IPS-NIHi11 (cell line): Measurements from ENCODE around the gene NENF.
"Not testable (repeated sequence)": the region's sequence is repeated elsewhere in the genome, so short reads cannot be mapped to it uniquely, and the experiment has no call there.

Source experiments
- DNase-seq: peaks from one replicate; pipeline ENCODE4 v3.0.0; 2012; ENCODE audit warnings: mixed read lengths, low spot score

The NENF gene

DNA sequence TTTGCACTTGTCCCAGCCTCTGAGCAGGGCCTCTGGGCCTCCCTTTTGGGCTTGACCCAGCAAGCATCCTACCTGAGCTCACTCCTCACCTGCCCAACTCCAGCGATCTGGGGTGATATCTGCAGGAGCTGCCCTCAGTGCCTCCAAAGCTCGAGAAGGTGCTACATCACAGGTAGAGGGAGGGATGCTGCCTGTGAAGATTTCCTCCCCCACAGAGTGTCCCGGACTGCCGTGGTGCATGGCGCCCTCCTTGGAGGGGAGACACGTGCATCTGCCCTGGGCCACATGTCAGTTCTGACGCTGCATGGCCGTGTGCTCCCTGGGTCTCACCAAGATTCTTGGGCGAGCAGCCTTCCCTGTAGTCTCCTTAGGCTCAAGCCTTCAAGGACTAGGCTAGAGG, 27.7 kb downstream of the NENF start:
- DNase-seq = no peak

DNA sequence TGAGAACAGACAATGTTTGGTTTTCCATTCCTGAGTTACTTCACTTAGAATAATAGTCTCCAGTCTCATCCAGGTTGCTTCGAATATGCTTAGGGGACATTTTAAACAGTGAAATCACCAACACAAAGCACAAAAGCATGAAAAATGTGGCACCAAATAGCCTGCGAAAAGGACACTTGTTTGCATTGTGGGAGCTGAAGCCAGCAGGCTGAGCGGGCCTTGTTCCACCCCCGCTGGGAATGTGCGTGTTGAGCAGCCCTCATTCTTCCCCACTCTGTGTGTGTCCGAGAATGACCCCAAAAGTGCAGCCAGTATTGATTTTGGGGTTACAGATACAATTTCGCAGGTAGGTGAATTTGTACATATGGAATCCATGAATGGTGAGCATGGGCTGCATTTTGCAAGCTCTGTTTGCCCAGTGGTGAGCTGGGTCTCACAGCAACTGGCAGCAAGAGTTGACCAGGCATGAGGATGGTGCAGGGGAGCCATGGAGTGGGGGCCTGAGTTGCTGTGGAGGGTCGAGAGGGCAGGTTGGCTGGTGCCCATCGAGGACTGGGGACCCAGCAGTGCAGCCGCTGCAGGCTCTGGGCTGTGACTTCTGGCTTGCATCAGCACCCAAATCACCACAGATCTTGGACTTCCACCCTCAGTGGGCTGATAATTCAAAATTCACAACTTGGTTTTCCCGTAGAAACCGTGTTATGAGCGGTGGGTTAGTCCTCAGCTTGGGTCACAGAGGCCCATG, 29.4 kb downstream of the NENF start:
- no peak for DNase-seq

DNA sequence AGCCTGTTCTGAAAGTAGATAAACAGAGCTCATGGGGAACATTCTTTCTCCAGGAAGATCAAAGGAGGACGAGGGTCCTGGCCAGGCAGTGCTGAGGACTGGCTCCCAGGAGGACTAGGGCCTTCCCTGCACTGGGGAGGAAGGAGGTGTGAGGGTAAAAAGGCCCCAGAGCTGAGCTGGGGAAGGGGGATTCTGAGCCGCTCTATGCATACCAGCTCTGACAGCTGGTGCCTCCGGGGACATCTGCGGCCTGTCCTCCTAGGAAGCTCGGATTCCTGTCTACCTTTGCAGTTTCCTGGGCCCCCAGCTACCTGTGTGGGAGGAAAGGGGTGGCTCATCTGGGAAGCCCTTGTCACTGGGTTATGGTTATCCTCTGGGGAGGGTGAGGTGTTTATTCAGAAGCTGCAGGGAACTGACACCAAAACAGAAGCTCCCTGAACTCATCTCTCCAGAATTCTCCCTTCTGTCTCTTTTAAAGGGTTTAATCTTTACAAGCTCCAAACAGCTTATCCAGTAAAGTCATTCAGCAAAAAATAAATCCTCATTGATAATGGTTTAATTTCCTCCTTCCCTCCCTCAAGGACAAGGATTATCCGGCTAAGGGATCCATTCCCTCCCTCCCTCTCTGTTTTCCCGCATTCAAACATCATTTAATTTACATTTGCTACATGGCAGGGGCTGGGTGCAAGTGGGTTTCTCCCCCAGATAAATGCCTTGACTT, 31.0 kb downstream of the NENF start:
- DNase-seq = no peak

DNA sequence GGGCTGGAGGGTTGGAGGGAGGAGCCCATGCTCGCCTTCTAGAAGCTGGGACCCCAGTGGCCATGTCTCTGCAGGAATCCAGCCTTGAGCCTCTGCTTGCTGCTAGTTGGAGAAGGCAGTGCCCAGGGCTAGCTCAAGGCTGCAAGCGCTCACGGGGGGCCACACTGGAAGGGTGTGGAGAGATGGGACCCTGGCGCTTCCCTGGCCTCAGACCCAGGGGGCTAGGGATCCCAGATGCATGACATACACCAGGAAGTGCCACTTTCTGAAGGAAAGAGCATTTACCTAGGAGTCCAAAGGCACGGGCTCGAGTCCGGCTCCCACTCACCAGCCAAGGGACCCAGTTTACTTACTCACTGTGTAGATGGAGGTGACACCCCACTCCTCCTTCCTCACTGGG, 32.6 kb downstream of the NENF start:
- DNase-seq = no peak

DNA sequence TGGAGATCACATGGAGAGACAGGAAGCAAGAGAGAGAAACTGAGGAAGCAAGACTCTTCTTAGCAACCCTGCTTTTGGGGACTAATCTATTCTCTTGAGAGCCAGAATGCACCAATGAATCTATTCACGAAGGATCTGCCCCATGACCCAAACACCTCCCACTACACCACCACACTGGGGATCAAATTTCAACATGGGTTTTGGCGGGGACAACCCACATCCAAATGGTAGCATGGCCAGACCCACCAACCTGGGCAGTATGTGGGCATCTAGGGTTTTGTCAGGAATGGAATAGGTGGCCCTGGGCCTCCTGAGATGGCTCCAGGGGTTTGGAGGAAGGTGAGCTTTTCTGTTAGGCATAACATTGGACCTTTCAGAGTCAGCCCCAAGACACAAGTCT, 33.7 kb downstream of the NENF start:
- no peak for DNase-seq

DNA sequence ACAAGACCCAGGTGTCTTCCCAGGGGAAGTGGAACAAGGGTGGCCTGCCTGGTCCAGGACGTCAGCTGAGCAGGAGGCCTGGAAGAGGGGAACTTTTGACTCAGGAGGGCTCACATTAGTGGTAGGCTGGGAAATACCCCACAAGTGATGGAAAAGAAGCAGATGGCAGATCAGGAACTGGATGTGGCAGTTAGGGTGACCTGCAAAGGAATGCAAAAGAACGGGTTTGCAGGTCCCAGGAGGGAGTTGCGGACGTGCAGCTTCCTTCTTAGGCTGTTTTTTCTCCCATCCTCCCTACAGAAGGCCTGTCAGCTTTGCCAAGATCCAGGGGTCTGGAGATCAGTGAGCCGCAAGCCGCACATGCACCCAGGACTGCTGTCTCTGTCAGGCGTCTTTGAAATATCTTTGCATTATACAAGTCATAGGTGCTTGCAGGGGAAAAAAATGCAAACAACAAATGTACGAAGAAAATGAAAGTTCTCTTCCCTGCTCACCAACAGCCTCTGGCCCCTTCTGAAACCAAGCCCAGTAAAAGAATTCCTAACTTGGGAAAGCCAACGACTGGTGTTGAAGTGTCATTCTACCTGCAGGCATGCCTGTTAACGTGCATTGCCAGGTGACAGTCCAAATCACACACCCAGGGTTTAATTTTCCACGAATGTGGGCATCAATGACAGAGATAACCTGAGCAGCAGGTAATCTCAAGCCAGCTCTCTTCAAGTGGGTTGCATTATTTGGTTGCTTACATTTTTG, 34.4 kb downstream of the NENF start:
- no peak for DNase-seq

DNA sequence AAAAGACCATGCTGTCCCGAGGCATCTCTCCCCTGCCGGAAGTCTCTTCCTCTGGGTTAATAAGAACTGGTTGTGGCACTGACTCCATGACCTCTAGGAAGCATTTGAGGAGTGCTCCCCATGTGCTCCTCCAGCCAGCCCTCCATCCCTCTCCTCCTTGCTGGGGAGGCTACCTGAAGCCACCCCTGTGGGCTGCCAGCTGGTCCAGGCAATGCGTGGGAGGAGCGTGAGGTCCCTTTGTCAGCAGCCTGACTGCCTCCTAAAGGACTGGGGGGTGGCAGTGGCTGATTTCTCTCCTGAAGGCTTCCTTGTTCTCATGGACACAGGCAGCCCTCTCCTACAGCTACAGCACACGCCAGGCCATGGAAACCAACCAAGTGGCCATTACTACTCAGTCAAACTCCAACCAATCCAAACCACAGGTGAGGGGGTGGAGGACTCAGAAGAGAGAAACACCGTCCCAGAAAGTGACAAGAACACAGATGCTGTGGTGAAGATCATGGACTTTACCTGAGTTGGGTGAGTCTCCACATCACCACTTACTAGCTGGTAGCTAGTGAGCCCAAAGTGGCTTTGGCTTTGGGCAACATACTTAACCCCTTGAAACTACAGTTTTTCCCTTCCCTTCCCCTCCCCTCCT, 35.2 kb downstream of the NENF start:
- no peak for DNase-seq

DNA sequence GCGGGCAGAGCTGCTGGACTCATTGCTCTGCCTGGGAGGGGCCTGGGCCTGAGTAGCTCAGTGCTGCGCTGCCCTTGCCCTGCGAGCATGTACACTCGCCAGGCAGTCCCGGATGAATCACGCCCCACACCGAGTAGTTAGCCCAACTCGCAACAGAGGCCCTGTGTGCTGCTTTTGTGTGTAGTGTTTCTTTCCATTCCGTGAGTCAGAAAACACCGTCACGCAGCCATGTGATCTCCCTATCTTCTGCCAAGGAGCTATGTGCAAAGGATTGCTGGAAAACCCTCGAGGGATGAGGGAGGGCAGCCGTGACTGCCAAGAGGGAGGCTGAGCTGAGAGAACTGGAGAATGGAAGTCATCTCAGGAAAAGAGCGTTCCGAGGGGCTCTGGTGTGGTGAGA, 37.3 kb downstream of the NENF start:
- DNase-seq = peak; percentile 27

DNA sequence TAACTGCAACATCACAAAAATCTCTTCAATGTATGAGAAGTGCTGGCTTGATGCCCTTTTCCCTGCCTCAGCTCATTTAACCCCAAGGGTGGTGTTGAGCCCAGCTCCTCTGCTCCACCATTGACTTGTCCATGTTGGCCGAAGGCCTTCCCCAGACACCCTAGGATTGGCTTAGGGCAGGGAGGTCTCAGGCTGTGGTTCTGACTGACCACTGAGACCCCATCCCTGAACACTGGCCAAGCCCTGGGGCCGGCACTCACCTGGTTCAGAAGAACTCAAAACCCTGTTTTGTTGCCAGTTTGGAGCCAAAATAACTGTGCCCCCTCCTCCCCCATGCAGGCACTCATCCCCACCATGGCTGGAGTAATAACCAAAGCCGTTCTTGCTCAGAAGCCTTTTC, 38.6 kb downstream of the NENF start:
- DNase-seq = no peak

DNA sequence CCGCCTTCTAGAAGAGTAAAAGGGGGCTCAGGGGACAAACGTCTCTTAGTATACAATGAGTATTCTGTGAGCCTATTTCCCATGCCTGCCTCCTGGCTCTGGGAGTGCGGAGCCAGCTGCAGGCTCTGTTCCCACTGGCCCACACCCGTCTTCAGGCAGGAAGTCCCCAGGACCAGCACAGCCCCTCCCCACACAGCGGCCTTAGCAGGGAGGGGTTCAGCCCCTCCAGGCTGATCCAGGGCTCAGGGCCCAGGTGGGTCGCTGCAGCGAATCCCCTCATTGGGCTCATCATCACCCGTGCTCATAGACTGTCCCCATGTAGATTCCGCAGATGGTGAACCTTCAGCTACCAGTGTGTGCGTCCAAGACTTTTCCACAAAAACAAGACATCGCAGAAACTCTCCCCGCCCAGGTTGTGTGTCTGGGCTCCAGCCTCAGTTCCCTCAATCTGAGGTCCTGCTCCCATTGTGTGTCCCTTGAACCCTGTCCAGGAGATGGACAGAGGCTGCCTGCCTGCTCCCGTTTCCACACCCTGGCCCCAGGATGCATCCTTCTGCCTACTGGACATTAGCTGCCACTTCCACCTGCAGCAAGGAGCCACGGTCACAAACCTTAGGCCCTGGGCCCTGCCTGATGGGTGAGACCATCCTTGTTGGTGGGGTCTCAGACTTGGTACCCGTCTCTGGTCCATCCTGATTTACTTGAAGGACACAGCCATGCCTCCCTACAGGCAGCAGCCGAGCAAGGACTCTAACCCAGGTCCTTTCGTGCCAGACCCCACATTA, 39.4 kb downstream of the NENF start:
- DNase-seq = no peak

DNA sequence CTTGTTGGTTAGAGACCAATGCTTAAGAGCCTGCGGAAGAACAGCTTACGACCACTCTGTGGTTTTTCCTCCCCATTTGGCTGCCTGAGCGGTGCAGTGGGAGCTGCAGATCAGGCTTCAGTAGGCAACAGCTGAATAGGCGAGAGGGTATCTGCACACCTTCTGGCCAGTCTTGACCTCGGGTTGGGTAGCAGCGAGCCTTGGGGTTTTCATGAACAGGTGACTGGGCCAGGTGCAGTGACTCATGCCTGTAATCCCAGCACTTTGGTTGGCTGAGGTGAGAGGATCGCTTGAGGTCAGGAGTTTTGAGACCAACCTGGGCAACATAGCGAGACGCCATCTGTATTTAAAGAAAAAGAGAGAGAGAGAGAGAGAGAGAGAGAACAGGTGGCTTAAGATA, 41.0 kb downstream of the NENF start:
- no peak for DNase-seq

DNA sequence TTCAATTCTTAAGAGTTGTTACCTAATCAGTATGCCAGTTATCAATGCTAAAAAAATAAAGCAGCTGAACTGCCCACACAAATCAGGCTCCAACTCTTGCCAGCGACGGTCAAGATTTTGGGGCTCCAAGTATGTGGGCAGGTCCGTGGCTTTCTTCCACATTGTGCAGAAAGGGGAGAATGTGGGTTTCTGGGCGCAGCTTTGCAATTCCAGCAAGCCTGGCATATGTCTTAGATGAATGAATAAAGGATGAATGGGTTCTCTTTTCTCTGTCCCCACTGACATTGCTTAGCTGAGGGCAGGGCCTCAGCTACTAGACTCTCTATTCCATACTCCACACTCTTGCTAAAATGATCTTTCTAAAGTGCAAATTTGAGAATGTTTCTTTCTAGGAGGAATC, 42.4 kb downstream of the NENF start:
- no peak for DNase-seq

DNA sequence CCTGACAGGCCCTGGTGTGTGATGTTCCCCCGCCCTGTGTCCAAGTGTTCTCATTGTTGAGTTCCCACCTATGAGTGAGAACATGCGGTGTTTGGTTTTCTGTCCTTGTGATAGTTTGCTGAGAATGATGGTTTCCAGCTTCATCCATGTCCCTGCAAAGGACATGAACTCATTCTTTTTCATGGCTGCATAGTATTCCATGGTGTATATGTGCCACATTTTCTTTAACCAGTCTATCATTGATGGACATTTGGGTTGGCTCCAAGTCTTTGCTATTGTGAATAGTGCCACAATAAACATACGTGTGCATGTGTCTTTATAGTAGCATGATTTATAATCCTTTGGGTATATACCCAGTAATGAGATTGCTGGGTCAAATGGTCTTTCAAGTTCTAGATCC, 43.1 kb downstream of the NENF start:
- not testable (repeated sequence) for DNase-seq

DNA sequence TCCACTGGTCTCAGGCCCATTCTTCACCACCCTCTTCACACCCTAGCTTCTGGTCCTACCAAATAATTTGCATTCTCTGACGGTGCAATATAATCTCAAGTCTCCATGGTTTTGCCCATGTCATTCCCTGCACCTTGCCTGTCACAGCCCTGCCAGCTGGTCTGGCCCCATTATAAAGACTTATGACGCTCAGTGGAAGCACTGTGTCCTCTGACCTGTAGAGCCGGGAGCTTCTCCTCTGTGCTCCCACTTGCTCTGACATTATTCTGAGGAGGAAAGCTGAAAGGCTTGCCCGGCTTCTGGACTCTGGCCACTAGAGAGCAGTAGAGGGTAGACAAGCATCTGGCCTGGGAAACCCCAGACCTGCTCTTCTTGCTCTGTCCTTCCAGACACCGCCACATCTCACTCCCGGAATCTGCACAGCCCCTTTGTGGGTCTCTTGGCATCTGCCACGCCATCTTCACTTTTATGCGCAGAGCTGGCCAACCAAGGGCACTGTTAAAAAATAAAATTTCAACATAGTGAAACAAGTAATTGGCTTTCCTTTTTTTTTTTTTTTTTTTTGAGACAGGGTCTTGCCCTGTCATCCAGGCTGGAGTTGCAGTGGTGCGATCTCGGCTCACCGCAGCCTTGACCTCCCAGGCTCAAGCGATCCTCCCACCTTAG, 44.4 kb downstream of the NENF start:
- DNase-seq = peak; percentile 85

DNA sequence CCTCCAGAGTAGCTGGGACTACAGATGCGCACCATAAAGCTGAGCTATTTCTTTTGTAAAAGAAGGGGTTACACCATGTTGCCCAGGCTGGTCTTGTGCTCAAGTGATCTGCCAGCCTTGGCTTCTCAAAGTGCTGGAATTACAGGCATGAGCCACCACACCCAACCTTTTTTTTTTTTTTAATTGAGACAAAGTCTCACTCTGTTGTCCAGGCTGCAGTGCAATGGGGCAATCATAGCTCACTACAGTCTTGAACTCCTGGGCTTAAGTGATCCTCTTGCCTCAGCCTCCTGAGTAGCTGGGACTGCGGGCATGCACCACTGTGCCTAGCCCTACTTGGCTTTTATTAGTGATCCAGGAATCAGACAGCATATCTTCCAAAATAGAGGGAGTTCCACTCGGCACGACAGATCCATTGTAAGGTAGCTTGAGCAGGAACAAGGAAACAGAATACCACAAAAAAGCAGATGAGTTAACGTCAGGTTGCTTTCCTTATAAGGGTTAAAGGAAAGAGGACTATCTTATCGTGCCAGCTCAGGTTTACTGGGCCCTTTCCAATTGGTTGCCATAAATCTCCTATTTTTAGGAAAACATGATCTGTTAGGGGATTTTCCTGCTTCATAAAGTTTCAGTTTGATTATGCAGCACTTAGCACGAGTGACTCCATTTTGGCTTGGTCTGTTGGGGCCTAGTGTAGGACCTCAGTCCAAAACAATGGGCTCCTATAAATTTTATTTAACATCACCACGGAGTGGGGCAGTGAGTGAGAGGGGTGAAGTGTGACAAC, 45.2 kb downstream of the NENF start:
- no peak for DNase-seq

DNA sequence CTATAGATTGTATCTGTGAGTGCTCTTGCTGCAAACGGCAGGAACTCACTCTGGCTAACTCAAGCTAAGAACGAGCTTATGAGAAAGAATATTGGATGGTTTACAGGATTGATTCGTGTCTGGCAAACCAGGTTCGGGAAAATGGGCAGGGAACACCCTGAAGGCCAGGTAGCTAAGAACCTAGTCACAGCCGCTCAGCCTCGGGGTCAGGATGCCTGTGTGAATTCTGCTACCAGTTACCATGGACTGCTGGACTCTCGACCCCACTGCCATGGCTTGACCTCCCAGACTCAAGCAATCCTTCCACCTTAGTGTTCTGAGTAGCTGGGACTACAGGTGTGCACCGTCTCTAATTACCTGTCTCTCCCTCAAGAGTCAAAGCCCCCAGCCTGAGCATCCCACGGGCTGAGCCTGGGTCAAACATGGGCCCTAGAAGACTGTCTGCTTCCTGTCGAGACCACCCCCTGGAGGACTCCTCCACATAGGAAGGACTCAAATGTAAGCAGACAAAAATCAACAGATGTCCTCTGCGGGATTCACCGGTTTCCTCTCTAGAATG, 45.8 kb downstream of the NENF start:
- no peak for DNase-seq

DNA sequence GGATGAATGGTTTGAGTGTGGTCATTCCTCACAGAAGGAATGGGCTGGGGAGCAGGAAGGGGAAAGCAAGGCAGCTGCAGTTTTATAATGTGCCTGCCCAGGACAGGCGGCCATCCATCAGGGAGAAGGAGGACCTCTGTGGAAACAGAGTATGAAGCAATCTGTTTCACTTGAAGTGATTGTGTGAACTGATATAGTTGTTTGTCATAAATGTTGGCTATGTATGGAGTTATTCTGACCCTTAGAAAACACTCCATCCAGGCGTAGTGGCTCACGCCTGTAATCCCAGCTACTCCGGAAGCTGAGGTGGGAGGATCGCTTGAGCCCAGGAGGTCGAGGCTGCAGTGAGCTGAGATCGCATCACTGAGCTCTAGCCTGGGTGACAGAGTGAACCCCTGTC, 46.5 kb downstream of the NENF start:
- DNase-seq = no peak

DNA sequence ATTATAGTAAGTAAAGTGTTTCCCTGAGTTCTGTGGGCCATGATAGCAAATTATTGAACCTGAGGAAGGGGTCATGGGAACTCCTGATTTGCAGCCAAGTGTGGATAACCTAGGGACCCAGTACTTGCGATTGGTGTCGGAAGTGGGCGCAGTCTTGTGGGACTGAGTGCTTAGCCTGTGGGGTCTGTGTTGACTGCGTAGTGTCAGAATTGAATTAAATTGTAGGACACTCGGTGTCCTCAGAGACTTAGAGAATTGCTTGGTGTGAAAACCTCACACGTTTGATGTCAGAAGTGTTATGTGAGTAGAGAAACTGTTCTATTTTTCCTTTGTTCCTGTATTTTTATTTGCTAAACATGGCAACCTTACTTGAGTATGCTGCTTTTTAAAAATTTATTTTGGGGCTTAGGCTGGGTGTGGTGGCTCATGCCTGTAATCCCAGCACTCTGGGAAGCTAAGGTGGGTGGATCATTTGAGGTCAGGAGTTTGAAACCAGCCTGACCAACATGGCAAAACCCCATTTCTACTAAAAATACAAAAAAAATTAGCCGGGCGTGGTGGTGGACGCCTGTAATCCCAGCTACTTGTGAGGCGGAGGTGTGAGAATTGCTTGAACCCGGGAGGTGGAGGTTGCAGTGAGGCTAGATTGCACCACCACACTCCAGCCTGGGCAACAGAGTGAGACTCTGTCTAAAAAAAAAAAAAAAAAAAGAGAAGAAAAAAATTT, 48.2 kb downstream of the NENF start:
- DNase-seq = not testable (repeated sequence)

DNA sequence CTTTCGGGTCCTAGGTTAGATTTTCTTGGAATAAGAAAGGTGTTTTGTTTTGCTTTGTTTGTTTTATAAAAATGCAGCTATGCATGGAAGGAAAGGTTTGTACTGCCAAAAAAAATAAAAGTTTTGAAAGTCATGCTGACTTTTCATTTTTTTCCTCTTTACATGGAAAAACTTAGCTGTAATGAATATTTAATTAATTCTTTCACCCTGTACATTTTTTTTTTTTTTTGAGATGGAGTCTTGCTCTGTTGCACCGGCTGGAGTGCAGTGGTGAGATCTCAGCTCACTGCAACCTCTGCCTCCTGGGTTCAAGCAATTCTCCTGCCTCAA, 48.7 kb downstream of the NENF start:
- DNase-seq = no peak
